Naive B cell (primary cell): Measurements from ENCODE around the gene SVEP1. TPM values are rescaled to one million over a fixed set of nuclear protein-coding genes. Genes with fewer than 3 reads are reported as not detected.
"Not testable (repeated sequence)": the region's sequence is repeated elsewhere in the genome, so short reads cannot be mapped to it uniquely, and the experiment has no call there.

ENCODE experiments used
- ATAC-seq, 2 donors: fragments of 150-1000 bp; cut with Tn5 transposase; 2 replicates each; pipeline ENCODE4 v1.10.0; 2021; ENCODE audit warnings: low read depth in 2 of 2, mild to moderate bottlenecking in 2 of 2, moderate library complexity in 2 of 2
- DNase-seq: peaks from one replicate; pipeline ENCODE4 v3.0.0; 2022
- H3K27ac Mint-ChIP-seq, 6 donors: one replicate each; pipeline ENCODE4 v1.8.0; 2020 to 2022; ENCODE audit warnings: mild to moderate bottlenecking in 6 of 6, mixed read lengths in 6 of 6, moderate library complexity in 5 of 6, inconsistent platforms in 2 of 6
- H3K27me3 Mint-ChIP-seq, 3 donors: one replicate each; pipeline ENCODE4 v1.8.0; 2021 to 2022; ENCODE audit warnings: mixed read lengths in 3 of 3, mild to moderate bottlenecking in 1 of 3
- H3K36me3 Mint-ChIP-seq, 2 donors: one replicate each; pipeline ENCODE4 v1.8.0; 2020 to 2022; ENCODE audit warnings: mixed read lengths in 2 of 2, inconsistent platforms in 1 of 2, mild to moderate bottlenecking in 1 of 2
- H3K4me1 Mint-ChIP-seq, 3 donors: one replicate each; pipeline ENCODE4 v1.8.0; 2020 to 2022; ENCODE audit warnings: mixed read lengths in 3 of 3, inconsistent platforms in 1 of 3, mild to moderate bottlenecking in 1 of 3, moderate library complexity in 1 of 3
- H3K4me3 Mint-ChIP-seq, 8 donors: one replicate each; pipeline ENCODE4 v1.8.0; 2020 to 2022; ENCODE audit warnings: mild to moderate bottlenecking in 8 of 8, mixed read lengths in 8 of 8, moderate library complexity in 8 of 8, inconsistent platforms in 2 of 8
- H3K9me3 Mint-ChIP-seq, 7 donors: one replicate each; pipeline ENCODE4 v1.8.0; 2020 to 2022; ENCODE audit warnings: mixed read lengths in 7 of 7, mild to moderate bottlenecking in 5 of 7, inconsistent platforms in 2 of 7, moderate library complexity in 1 of 7
- polyA plus RNA-seq, 6 donors: library from polyadenylated mRNA; unstranded; fragments of 300-500 nt; fragmentation: Illumina TruSeq; gene quantifications; one replicate each; pipeline ENCODE4 v1.2.3, GENCODE V29; 2021; ENCODE audit warnings: low read depth in 6 of 6

SVEP1 gene
- polyA plus RNA-seq, 6 donors from 2014 or later, result not detected

GRCh38 chr9:110404473-110404872, 175.1 kb downstream of the SVEP1 start:
- H3K36me3 Mint-ChIP-seq, result no peaks in the 10 kb centered on the region
- H3K4me1 Mint-ChIP-seq, result no peaks in the 10 kb centered on the region
- DNase-seq (no peak), ATAC-seq (no peak)
- H3K4me3 Mint-ChIP-seq, result no peak overlapping the region
- H3K9me3 Mint-ChIP-seq, result peaks cover 0 to 3% (median 2%) of the 10 kb centered on the region in 7 donors
- no peak overlapping the region for H3K27ac Mint-ChIP-seq
- H3K27me3 Mint-ChIP-seq, result peaks cover 7 to 13% (median 11%) of the 10 kb centered on the region in 3 donors

- ATAC-seq (no peak), DNase-seq (no peak)
- H3K9me3 Mint-ChIP-seq, result peaks cover 0 to 5% (median 0%) of the 10 kb centered on the region in 7 donors
- H3K4me3 Mint-ChIP-seq, result no peak overlapping the region
- H3K4me1 Mint-ChIP-seq, result no peaks in the 10 kb centered on the region
- no peak overlapping the region for H3K27ac Mint-ChIP-seq
- H3K27me3 Mint-ChIP-seq, result peaks cover 7 to 8% (median 7%) of the 10 kb centered on the region in 3 donors
- H3K36me3 Mint-ChIP-seq, result no peaks in the 10 kb centered on the region
These were observed 179.6 kb downstream of the SVEP1 start for GRCh38 chr9:110399983-110400382.

GRCh38 chr9:110398992-110399391, 180.5 kb downstream of the SVEP1 start:
- not testable (repeated sequence) for DNase-seq, H3K4me3 Mint-ChIP-seq, H3K9me3 Mint-ChIP-seq, H3K27ac Mint-ChIP-seq, H3K36me3 Mint-ChIP-seq, H3K4me1 Mint-ChIP-seq, ATAC-seq, H3K27me3 Mint-ChIP-seq

GRCh38 chr9:110391826-110392485, 187.6 kb downstream of the SVEP1 start:
- H3K27me3 Mint-ChIP-seq, result peaks cover 0 to 9% (median 7%) of the 10 kb centered on the region in 3 donors
- no peak overlapping the region for H3K4me3 Mint-ChIP-seq
- DNase-seq (no peak), ATAC-seq (no peak)
- no peak overlapping the region for H3K27ac Mint-ChIP-seq
- no peaks in the 10 kb centered on the region for H3K36me3 Mint-ChIP-seq
- H3K4me1 Mint-ChIP-seq, result no peaks in the 10 kb centered on the region
- peaks cover 0 to 2% (median 0%) of the 10 kb centered on the region in 7 donors for H3K9me3 Mint-ChIP-seq

- H3K4me3 Mint-ChIP-seq, result no peak overlapping the region
- no peak overlapping the region for H3K27ac Mint-ChIP-seq
- DNase-seq, result no peak
- H3K9me3 Mint-ChIP-seq, result peaks cover 0 to 2% (median 0%) of the 10 kb centered on the region in 7 donors
- H3K27me3 Mint-ChIP-seq, result peaks cover 0 to 9% (median 7%) of the 10 kb centered on the region in 3 donors
- H3K36me3 Mint-ChIP-seq, result no peaks in the 10 kb centered on the region
- no peak for ATAC-seq
- H3K4me1 Mint-ChIP-seq, result no peaks in the 10 kb centered on the region
These were observed 190.3 kb downstream of the SVEP1 start for GRCh38 chr9:110389148-110389750.

- H3K27ac Mint-ChIP-seq, result no peak overlapping the region
- no peaks in the 10 kb centered on the region for H3K9me3 Mint-ChIP-seq
These were observed 196.1 kb downstream of the SVEP1 start for GRCh38 chr9:110383491-110383890.

GRCh38 chr9:110382731-110383130, 196.8 kb downstream of the SVEP1 start:
- H3K27ac Mint-ChIP-seq, result no peak overlapping the region
- H3K4me3 Mint-ChIP-seq, result no peak overlapping the region
- DNase-seq (no peak), ATAC-seq (no peak)
- H3K27me3 Mint-ChIP-seq, result peaks cover 11 to 34% (median 30%) of the 10 kb centered on the region in 3 donors
- no peaks in the 10 kb centered on the region for H3K36me3 Mint-ChIP-seq
- H3K9me3 Mint-ChIP-seq, result no peaks in the 10 kb centered on the region
- no peaks in the 10 kb centered on the region for H3K4me1 Mint-ChIP-seq

More at GRCh38 chr9:110383491-110383890, 196.1 kb downstream of the SVEP1 start:
- ATAC-seq (no peak), DNase-seq (no peak)
- Mint-ChIP-seq H3K4me1 (no peaks in the 10 kb centered on the region), H3K4me3 (no peak overlapping the region), H3K36me3 (no peaks in the 10 kb centered on the region), H3K27me3 (peaks cover 6 to 27% (median 23%) of the 10 kb centered on the region in 3 donors)

- H3K9me3 Mint-ChIP-seq, result no peaks in the 10 kb centered on the region
- H3K4me1 Mint-ChIP-seq, result no peaks in the 10 kb centered on the region
- no peaks in the 10 kb centered on the region for H3K36me3 Mint-ChIP-seq
- DNase-seq (no peak), ATAC-seq (no peak)
- H3K27ac Mint-ChIP-seq, result no peak overlapping the region
- H3K4me3 Mint-ChIP-seq, result no peak overlapping the region
- peaks cover 0 to 8% (median 0%) of the 10 kb centered on the region in 3 donors for H3K27me3 Mint-ChIP-seq
These were observed 208.0 kb downstream of the SVEP1 start for GRCh38 chr9:110371411-110372007.

GRCh38 chr9:110370315-110370714, 209.2 kb downstream of the SVEP1 start:
- DNase-seq (no peak), ATAC-seq (no peak)
- H3K4me1 Mint-ChIP-seq, result no peaks in the 10 kb centered on the region
- H3K9me3 Mint-ChIP-seq, result no peaks in the 10 kb centered on the region
- H3K27me3 Mint-ChIP-seq, result peaks cover 0 to 10% (median 4%) of the 10 kb centered on the region in 3 donors
- no peak overlapping the region for H3K4me3 Mint-ChIP-seq
- H3K27ac Mint-ChIP-seq, result no peak overlapping the region
- no peaks in the 10 kb centered on the region for H3K36me3 Mint-ChIP-seq

- Mint-ChIP-seq H3K27ac (no peak overlapping the region), H3K4me1 (no peaks in the 10 kb centered on the region), H3K36me3 (no peaks in the 10 kb centered on the region), H3K27me3 (peaks cover 0 to 14% (median 10%) of the 10 kb centered on the region in 3 donors), H3K4me3 (no peak overlapping the region), H3K9me3 (peaks cover 0 to 9% (median 0%) of the 10 kb centered on the region in 7 donors)
- DNase-seq, result no peak
- ATAC-seq, result no peak
These were observed 215.1 kb downstream of the SVEP1 start for GRCh38 chr9:110364451-110364850.

- H3K9me3 Mint-ChIP-seq, result peaks cover 0 to 11% (median 3%) of the 10 kb centered on the region in 7 donors
- not testable (repeated sequence) for DNase-seq, H3K36me3 Mint-ChIP-seq, ATAC-seq, H3K27me3 Mint-ChIP-seq, H3K27ac Mint-ChIP-seq, H3K4me3 Mint-ChIP-seq, H3K4me1 Mint-ChIP-seq
These were observed 220.5 kb downstream of the SVEP1 start for GRCh38 chr9:110358992-110359391.

GRCh38 chr9:110357505-110357904, 222.0 kb downstream of the SVEP1 start:
- Mint-ChIP-seq H3K4me3 (no peak overlapping the region), H3K4me1 (peaks cover 0 to 6% (median 0%) of the 10 kb centered on the region in 3 donors), H3K36me3 (no peaks in the 10 kb centered on the region), H3K9me3 (peaks cover 0 to 11% (median 3%) of the 10 kb centered on the region in 7 donors), H3K27me3 (peaks cover 0 to 5% (median 4%) of the 10 kb centered on the region in 3 donors), H3K27ac (no peak overlapping the region)
- DNase-seq (no peak), ATAC-seq (no peak)

GRCh38 chr9:110356639-110357395, 222.7 kb downstream of the SVEP1 start:
- Mint-ChIP-seq H3K4me1 (peaks cover 0 to 6% (median 0%) of the 10 kb centered on the region in 3 donors), H3K4me3 (no peak overlapping the region), H3K9me3 (peaks cover 0 to 11% (median 3%) of the 10 kb centered on the region in 7 donors), H3K36me3 (no peaks in the 10 kb centered on the region), H3K27ac (no peak overlapping the region), H3K27me3 (peaks cover 0 to 5% (median 4%) of the 10 kb centered on the region in 3 donors)
- DNase-seq, result no peak
- no peak for ATAC-seq
